NCI-H1417 treated with DMSO at 0.1 percent for 48 hours (cell line): ENCODE data around the gene TAF11L14.

Experiments
- DNase-seq: peaks from one replicate; lab custom pipeline; 2025; lab: John Stamatoyannopoulos, UW

TAF11L14 gene

DNA sequence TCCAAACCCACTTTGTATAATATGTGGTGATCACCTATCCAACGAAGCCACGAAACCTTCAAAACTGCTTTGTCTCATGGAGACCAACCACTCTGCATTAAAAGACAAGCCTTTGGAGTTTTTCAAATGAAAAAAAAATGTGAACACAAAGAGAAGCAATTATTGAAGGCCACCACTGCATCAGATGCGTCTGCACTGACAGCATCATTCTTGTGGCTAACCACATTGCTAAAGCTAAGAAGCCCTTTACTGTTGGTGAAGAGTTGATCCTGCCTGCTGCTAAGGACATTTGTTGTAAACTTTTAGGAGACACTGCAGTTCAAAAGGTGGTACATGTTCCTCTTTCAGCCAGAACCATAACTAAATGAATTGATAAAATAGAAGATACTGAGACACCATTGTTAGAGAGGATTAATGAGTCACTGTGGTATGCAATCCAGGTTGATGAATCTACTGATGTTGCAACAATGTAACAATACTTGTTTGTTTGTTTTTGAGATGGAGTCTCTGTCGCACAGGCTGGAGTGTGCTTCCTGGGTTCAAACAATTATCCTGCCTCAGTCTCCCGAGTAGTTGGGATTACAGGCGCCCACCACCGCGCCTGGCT, 45.4 kb downstream of the TAF11L14 start:
- DNase-seq: no peak

- no peak for DNase-seq
Measured at GRCh38 chr5:17680737-17681136, 46.5 kb downstream of the TAF11L14 start.
